IMR-90 (cell line): ENCODE data around the gene GBF1. TPM values are rescaled to one million over a fixed set of nuclear protein-coding genes. Genes with fewer than 3 reads are reported as not detected.

Experiments
- ATAC-seq: fragments of 200-7000 bp; cut with Tn5 transposase; 2 replicates; pipeline ENCODE4 v1.9.1; 2020; ENCODE audit warnings: low read depth, mild to moderate bottlenecking, moderate library complexity
- BruUV-seq: library from RNA; stranded (reverse); fragments of 400-500 nt; replicated peaks from 2 replicates; lab custom pipeline; 2021; lab: Mats Ljungman, UMichigan
- CTCF ChIA-PET: fragments of 300-600 bp; formaldehyde crosslinking; extraction: SDS; loops from one replicate; lab custom pipeline; 2021; ENCODE audit warnings: antibody characterized with exemption; lab: Yijun Ruan, JAX
- POLR2A ChIA-PET: fragments of 300-600 bp; sonication (Branson Sonifier 250); formaldehyde crosslinking; loops from one replicate; lab custom pipeline; 2022; ENCODE audit warnings: antibody characterized with exemption; ENCODE audit not compliant: unreplicated experiment; lab: Charles Lee
- DNase-seq: peaks from one replicate; pipeline ENCODE4 v3.0.0; 2013
- H2AFZ ChIP-seq: replicated peaks from 2 replicates; pipeline ENCODE3; 2013; ENCODE audit warnings: low read length, mild to moderate bottlenecking; ENCODE audit not compliant: poor library complexity
- H2AK5ac ChIP-seq: 2 replicates; pipeline ENCODE4 v1.6.1; 2013; ENCODE audit warnings: low read depth, low read length, inconsistent platforms
- H2AK9ac ChIP-seq: replicated peaks from 2 replicates; pipeline ENCODE3; 2013; ENCODE audit warnings: mild to moderate bottlenecking, low read depth, low read length, moderate library complexity; ENCODE audit not compliant: poor library complexity
- H2BK120ac ChIP-seq: 2 replicates; pipeline ENCODE4 v1.6.1; 2013; ENCODE audit warnings: low read depth, low read length, inconsistent platforms
- H2BK15ac ChIP-seq: 3 replicates; pipeline ENCODE4 v1.6.1; 2013; ENCODE audit warnings: low read depth, low read length, inconsistent platforms
- H2BK20ac ChIP-seq: 2 replicates; pipeline ENCODE4 v1.6.1; 2013; ENCODE audit warnings: low read depth, mild to moderate bottlenecking, inconsistent platforms, low read length, moderate library complexity
- H2BK5ac ChIP-seq: 2 replicates; pipeline ENCODE4 v1.6.1; 2013; ENCODE audit warnings: mild to moderate bottlenecking, low read depth, low read length, inconsistent platforms; ENCODE audit not compliant: poor library complexity, severe bottlenecking
- H3K14ac ChIP-seq: replicated peaks from 2 replicates; pipeline ENCODE4 v1.6.1; 2013; ENCODE audit warnings: low read depth, low read length, inconsistent platforms
- H3K18ac ChIP-seq: 2 replicates; pipeline ENCODE4 v1.6.1; 2013; ENCODE audit warnings: low read depth, low read length, control low read depth
- H3K23ac ChIP-seq: 2 replicates; pipeline ENCODE4 v1.6.1; 2013; ENCODE audit warnings: low read depth, low read length, inconsistent platforms
- H3K27ac ChIP-seq: 2 replicates; pipeline ENCODE4 v1.5.1; 2013; ENCODE audit warnings: mild to moderate bottlenecking, control low read depth, low read length; ENCODE audit not compliant: insufficient read depth
- H3K27me3 ChIP-seq: 2 replicates; pipeline ENCODE4 v1.6.1; 2013; ENCODE audit warnings: low read length; ENCODE audit not compliant: control insufficient read depth, insufficient read depth
- H3K36me3 ChIP-seq: 2 replicates; pipeline ENCODE4 v1.6.1; 2013; ENCODE audit warnings: low read length, mixed read lengths; ENCODE audit not compliant: control insufficient read depth, insufficient read depth
- H3K4ac ChIP-seq: 2 replicates; pipeline ENCODE4 v1.6.1; 2013; ENCODE audit warnings: low read depth, low read length, inconsistent platforms
- H3K4me1 ChIP-seq: 2 replicates; pipeline ENCODE4 v1.6.1; 2013; ENCODE audit warnings: low read length, mixed read lengths; ENCODE audit not compliant: control insufficient read depth, insufficient read depth
- H3K4me2 ChIP-seq: 2 replicates; pipeline ENCODE4 v1.6.1; 2013; ENCODE audit warnings: low read depth, mild to moderate bottlenecking, control low read depth, low read length, moderate library complexity
- H3K4me3 ChIP-seq: 2 replicates; pipeline ENCODE4 v1.5.1; 2013; ENCODE audit warnings: low read depth, mild to moderate bottlenecking, control low read depth, low read length, moderate library complexity; ENCODE audit not compliant: insufficient read depth
- H3K56ac ChIP-seq: 2 replicates; pipeline ENCODE4 v1.6.1; 2013; ENCODE audit warnings: low read length, inconsistent platforms; ENCODE audit not compliant: insufficient read depth; ENCODE audit errors: extremely low read depth
- H3K79me1 ChIP-seq, 2 experiments: 2 replicates each; pipeline ENCODE4 v1.6.1; 2013; ENCODE audit warnings: low read length in 2 of 2, inconsistent platforms in 1 of 2, low read depth in 1 of 2
- H3K9ac ChIP-seq: 2 replicates; pipeline ENCODE4 v1.6.1; 2013; ENCODE audit warnings: low read depth, low read length, control low read depth
- H3K9me1 ChIP-seq: 2 replicates; pipeline ENCODE4 v1.6.1; 2013; ENCODE audit warnings: low read length, inconsistent platforms; ENCODE audit not compliant: insufficient read depth
- H3K9me3 ChIP-seq: 2 replicates; pipeline ENCODE4 v1.6.1; 2013; ENCODE audit warnings: low read length; ENCODE audit not compliant: control insufficient read depth, insufficient read depth
- H4K20me1 ChIP-seq: 2 replicates; pipeline ENCODE4 v1.6.1; 2013; ENCODE audit warnings: low read length, inconsistent platforms; ENCODE audit not compliant: insufficient read depth
- H4K5ac ChIP-seq: 2 replicates; pipeline ENCODE4 v1.6.1; 2013; ENCODE audit warnings: mild to moderate bottlenecking, low read depth, low read length, control low read depth
- H4K8ac ChIP-seq, 2 experiments: 2 replicates each; pipeline ENCODE4 v1.6.1; 2013; ENCODE audit warnings: low read depth in 2 of 2, low read length in 2 of 2, control low read depth in 1 of 2, inconsistent platforms in 1 of 2
- H4K91ac ChIP-seq: 2 replicates; pipeline ENCODE4 v1.6.1; 2013; ENCODE audit warnings: low read depth, low read length, inconsistent platforms; ENCODE audit not compliant: insufficient read depth
- FOS ChIP-seq: fragments of 150-350 bp; IDR thresholded peaks from 2 replicates; pipeline ENCODE4 v1.6.1; 2016; ENCODE audit warnings: low read depth, low read length
- POLR2A ChIP-seq: IDR thresholded peaks from 2 replicates; pipeline ENCODE4 v1.6.1; 2012; ENCODE audit warnings: mild to moderate bottlenecking, low read depth, low read length
- RAD21 ChIP-seq: IDR thresholded peaks from 2 replicates; pipeline ENCODE4 v1.6.1; 2012; ENCODE audit warnings: low read length, improper control_type of control experiment
- USF2 ChIP-seq: fragments of 150-350 bp; IDR thresholded peaks from 2 replicates; pipeline ENCODE4 v1.6.1; 2017; ENCODE audit warnings: mild to moderate bottlenecking, antibody characterized with exemption, low read length, low read depth
- WGBS, 2 experiments: methylation state at CpG; one replicate each; pipeline versions ENCODE4 v1.1.5 to v1.1.7; 2013; ENCODE audit warnings: missing lambda C conversion rate in 2 of 2; ENCODE audit not compliant: insufficient read length in 1 of 2; ENCODE audit errors: extremely low coverage in 2 of 2; 5-methylcytosine and 5-hydroxymethylcytosine counted together
- dilution Hi-C: fragments of 300-500 bp; cut with HindIII; formaldehyde crosslinking; loops from one replicate; pipeline ENCODE4 v1.14.3; 2018; ENCODE audit warnings: low sequenced_read_pairs; ENCODE audit not compliant: unreplicated experiment
- in situ Hi-C: fragments of 300-500 bp; cut with MboI; formaldehyde crosslinking; loops from 3 replicates; pipeline ENCODE4 v1.14.3; 2019; ENCODE audit warnings: low sequenced_read_pairs, inconsistent platforms, mixed read lengths
- intact Hi-C: fragments of 100-400 bp; cut with micrococcal nuclease; formaldehyde crosslinking; loops from 2 replicates; pipeline ENCODE4 v1.10.0; 2022
- polyA plus RNA-seq, 3 experiments: library from polyadenylated mRNA; depleted of rRNA; stranded (reverse); fragments of >200 nt; gene quantifications; 2 replicates each; pipeline ENCODE4 v1.2.3, GENCODE V29; 2012; ENCODE audit warnings: low replicate concordance in 1 of 3
- total RNA-seq: library from RNA; depleted of rRNA; stranded (reverse); fragments of >200 nt; gene quantifications from 2 replicates; pipeline ENCODE4 v1.2.3, GENCODE V29; 2012

GBF1 gene
- total and polyA plus RNA-seq, 2 of the 4 experiments (the other 2 are of a cell fraction) = 38.7 to 40.1 TPM

- Histone ChIP-seq H3K4me1 (no peaks in the 10 kb centered on the region), H3K27me3 (no peaks in the 10 kb centered on the region), H3K9me3 (no peaks in the 10 kb centered on the region), H4K8ac (no peak overlapping the region), H3K4ac (no peak overlapping the region), H3K9ac (no peak overlapping the region), H2BK20ac (no peak overlapping the region), H3K4me3 (no peak overlapping the region), H2AFZ (no peak overlapping the region), H2AK5ac (no peak overlapping the region), H3K27ac (no peak overlapping the region), H2BK120ac (no peak overlapping the region), H3K79me1 (peaks cover 10 to 15% of the 10 kb centered on the region in 2 experiments; a peak in 3 of 4 replicates), H3K14ac (no peak overlapping the region), H2BK5ac (no peak overlapping the region), H3K9me1 (peaks cover 3% of the 10 kb centered on the region), H3K18ac (no peak overlapping the region), H2BK15ac (no peak overlapping the region), H3K4me2 (no peak overlapping the region), H4K20me1 (no peaks in the 10 kb centered on the region), H2AK9ac (no peak overlapping the region), H3K56ac (no peak overlapping the region), H3K23ac (no peak overlapping the region), H4K5ac (no peak overlapping the region), H4K91ac (no peak overlapping the region), H3K36me3 (peaks cover 77% of the 10 kb centered on the region)
- in situ Hi-C loops = no loop called here
- WGBS, 2 experiments = no CpG with 5 or more reads among the region's 1 CpG
- TF ChIP-seq USF2 (no peak), POLR2A (no peak), FOS (no peak), RAD21 (no peak)
- POLR2A ChIA-PET = no interaction called here
- BruUV-seq = no TSS peak
- dilution Hi-C loops = no loop called here
- intact Hi-C loops = no loop called here
- CTCF ChIA-PET = no interaction called here
- no peak for DNase-seq
- no peak for ATAC-seq
Observed at GRCh38 chr10:102367441-102367840, 122.1 kb downstream of the GBF1 start.
